ENCODE data around the gene NOL9. TPM values are rescaled to one million over a fixed set of nuclear protein-coding genes. Genes with fewer than 3 reads are reported as not detected.

Gene NOL9
- total RNA-seq, 2 donors from 2014 or later = 15.3 to 38.9 TPM

- Histone ChIP-seq H3K27ac (peak overlapping the region in 1 of 2 donors; percentile 37), H3K4me3 (no peak overlapping the region), H3K27me3 (replicated peaks; ENCODE audit: insufficient read depth) (no peaks in the 10 kb centered on the region), H3K9me3 (no peaks in the 10 kb centered on the region), H3K4me1 (ENCODE audit: control insufficient read depth in 1 of 2, low read depth in 2 of 2) (peaks cover 3 to 7% of the 10 kb centered on the region in 2 donors), H3K36me3 (no peaks in the 10 kb centered on the region)
- DNase-seq (ENCODE audit: low spot score) (no peak), ATAC-seq (ENCODE audit: insufficient number of reproducible peaks, low FRiP score, low read depth) (no peak)
- no peak for TF ChIP-seq CTCF (IDR thresholded peaks at IDR 0.05)
These were observed 41.4 kb downstream of the NOL9 start for GRCh38 chr1:6512908-6513280.

GRCh38 chr1:6512245-6512907 lies 41.9 kb downstream of the NOL9 start:
- Histone ChIP-seq H3K27ac (no peak overlapping the region), H3K27me3 (replicated peaks; ENCODE audit: insufficient read depth) (no peaks in the 10 kb centered on the region)

GRCh38 chr1:6511561-6512244 lies 42.6 kb downstream of the NOL9 start:
- no peak for DNase-seq (ENCODE audit: low spot score)
- no peak for ATAC-seq (ENCODE audit: insufficient number of reproducible peaks, low FRiP score, low read depth)
- peaks cover 9 to 19% of the 10 kb centered on the region in 2 donors for H3K4me1 ChIP-seq (ENCODE audit: control insufficient read depth in 1 of 2, low read depth in 2 of 2)
- H3K27ac ChIP-seq = no peak overlapping the region
- no peak for TF ChIP-seq CTCF (IDR thresholded peaks at IDR 0.05)
- H3K36me3 ChIP-seq = no peaks in the 10 kb centered on the region
- no peak overlapping the region for H3K4me3 ChIP-seq
- H3K27me3 ChIP-seq (replicated peaks; ENCODE audit: insufficient read depth) = no peaks in the 10 kb centered on the region
- no peaks in the 10 kb centered on the region for H3K9me3 ChIP-seq

More at GRCh38 chr1:6512245-6512907, 41.9 kb downstream of the NOL9 start:
- TF ChIP-seq CTCF (IDR thresholded peaks at IDR 0.05) = no peak
- no peaks in the 10 kb centered on the region for H3K36me3 ChIP-seq
- ATAC-seq (ENCODE audit: insufficient number of reproducible peaks, low FRiP score, low read depth) (no peak), DNase-seq (ENCODE audit: low spot score) (no peak)
- H3K4me3 ChIP-seq = no peak overlapping the region
- peaks cover 3 to 12% of the 10 kb centered on the region in 2 donors for H3K4me1 ChIP-seq (ENCODE audit: control insufficient read depth in 1 of 2, low read depth in 2 of 2)
- H3K9me3 ChIP-seq = no peaks in the 10 kb centered on the region

GRCh38 chr1:6511056-6511455 lies 43.3 kb downstream of the NOL9 start:
- no peaks in the 10 kb centered on the region for H3K36me3 ChIP-seq
- no peak overlapping the region for H3K27ac ChIP-seq
- DNase-seq (ENCODE audit: low spot score) = no peak
- ATAC-seq (ENCODE audit: insufficient number of reproducible peaks, low FRiP score, low read depth) = no peak
- TF ChIP-seq CTCF (IDR thresholded peaks at IDR 0.05) = no peak
- H3K4me3 ChIP-seq = no peak overlapping the region
- H3K4me1 ChIP-seq (ENCODE audit: control insufficient read depth in 1 of 2, low read depth in 2 of 2) = peaks cover 11 to 22% of the 10 kb centered on the region in 2 donors
- no peaks in the 10 kb centered on the region for H3K27me3 ChIP-seq (replicated peaks; ENCODE audit: insufficient read depth)
- no peaks in the 10 kb centered on the region for H3K9me3 ChIP-seq

GRCh38 chr1:6510493-6510892 lies 43.8 kb downstream of the NOL9 start:
- no peak for ATAC-seq (ENCODE audit: insufficient number of reproducible peaks, low FRiP score, low read depth)
- Histone ChIP-seq H3K9me3 (no peaks in the 10 kb centered on the region), H3K27me3 (replicated peaks; ENCODE audit: insufficient read depth) (no peaks in the 10 kb centered on the region), H3K36me3 (no peaks in the 10 kb centered on the region), H3K4me3 (no peak overlapping the region), H3K27ac (no peak overlapping the region), H3K4me1 (ENCODE audit: control insufficient read depth in 1 of 2, low read depth in 2 of 2) (peaks cover 11 to 22% of the 10 kb centered on the region in 2 donors)
- no peak for DNase-seq (ENCODE audit: low spot score)
- no peak for TF ChIP-seq CTCF (IDR thresholded peaks at IDR 0.05)

Measured in thoracic aorta (tissue), 2 donors.